ENCODE data around the gene CTNNB1. TPM values are rescaled to one million over a fixed set of nuclear protein-coding genes. Genes with fewer than 3 reads are reported as not detected.

The CTNNB1 gene
- total RNA-seq, 3 donors from 2014 or later (not counting 1 experiment from before 2014, with no cell fraction given) = 213 to 258 (median 230) TPM

DNA sequence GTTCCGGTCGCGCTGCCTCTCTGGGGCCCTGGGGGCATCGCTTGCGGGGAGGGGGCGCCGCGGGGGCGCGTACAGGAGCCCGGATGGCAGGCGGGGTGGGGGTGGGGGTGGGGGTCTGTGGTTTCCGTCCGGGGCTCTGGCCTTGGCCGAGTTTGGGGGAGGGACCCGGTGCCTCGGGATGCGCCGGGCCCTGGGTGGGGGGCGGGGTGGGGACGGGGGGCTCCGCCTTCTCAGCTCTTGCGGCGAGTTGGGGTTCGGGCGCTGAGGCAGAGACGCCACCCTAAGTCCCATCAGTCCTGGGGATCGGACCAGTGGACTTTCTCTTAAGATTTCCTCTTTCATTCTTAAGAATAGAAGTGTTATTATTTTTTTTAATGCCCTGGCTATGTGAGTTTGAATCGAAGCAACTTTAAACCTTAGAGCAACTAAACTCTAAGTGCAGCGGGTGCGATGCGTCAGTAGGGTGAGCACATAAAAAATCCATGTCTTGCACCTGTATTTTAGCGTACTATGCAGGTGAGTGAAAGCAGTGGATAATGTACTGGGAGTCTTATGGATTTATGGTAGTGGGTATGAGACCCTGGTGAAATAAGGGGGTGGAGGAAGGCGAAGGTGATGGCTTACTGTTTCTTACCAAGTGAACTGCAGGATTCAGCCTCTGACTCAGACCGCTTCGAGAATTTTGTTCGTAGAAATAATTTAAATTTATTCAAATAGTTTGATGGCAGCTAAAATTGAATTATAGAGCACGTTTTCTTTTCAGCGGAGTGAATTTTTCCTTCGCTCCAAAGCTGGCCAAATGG lies 762 bp downstream of the CTNNB1 start:
- DNase-seq = peak in 1 of 2 donors; percentile 66
- intact Hi-C loops (cut with micrococcal nuclease) = loop anchor here (1.0 kb wide), 1 partner anchor 83 kb away; no protein-coding TSS in a partner anchor
- under 1% methylated on average over 36 of the region's 40 CpGs for WGBS (ENCODE audit: insufficient coverage)
- ATAC-seq = peak; percentile 20 to 29 (median 21)
- peaks cover 8% of the 10 kb centered on the region for H3K4me1 ChIP-seq (ENCODE audit: control insufficient read depth, insufficient read depth, low read length)
- no peaks in the 10 kb centered on the region for H3K36me3 ChIP-seq (ENCODE audit: control insufficient read depth, insufficient read depth, low read length)
- H3K4me3 ChIP-seq (ENCODE audit: low read length) = peak overlapping the region; percentile 100
- peak overlapping the region; percentile 70 to 87 for H3K27ac Mint-ChIP-seq
- peak overlapping the region; percentile 99 for H3K27ac ChIP-seq (ENCODE audit: low read length)
- no peaks in the 10 kb centered on the region for H3K9me3 ChIP-seq (ENCODE audit: control insufficient read depth, insufficient read depth, low read length)
- no peaks in the 10 kb centered on the region for H3K27me3 ChIP-seq (ENCODE audit: control insufficient read depth, insufficient read depth, low read length)
- TF ChIP-seq, protein P1, sequence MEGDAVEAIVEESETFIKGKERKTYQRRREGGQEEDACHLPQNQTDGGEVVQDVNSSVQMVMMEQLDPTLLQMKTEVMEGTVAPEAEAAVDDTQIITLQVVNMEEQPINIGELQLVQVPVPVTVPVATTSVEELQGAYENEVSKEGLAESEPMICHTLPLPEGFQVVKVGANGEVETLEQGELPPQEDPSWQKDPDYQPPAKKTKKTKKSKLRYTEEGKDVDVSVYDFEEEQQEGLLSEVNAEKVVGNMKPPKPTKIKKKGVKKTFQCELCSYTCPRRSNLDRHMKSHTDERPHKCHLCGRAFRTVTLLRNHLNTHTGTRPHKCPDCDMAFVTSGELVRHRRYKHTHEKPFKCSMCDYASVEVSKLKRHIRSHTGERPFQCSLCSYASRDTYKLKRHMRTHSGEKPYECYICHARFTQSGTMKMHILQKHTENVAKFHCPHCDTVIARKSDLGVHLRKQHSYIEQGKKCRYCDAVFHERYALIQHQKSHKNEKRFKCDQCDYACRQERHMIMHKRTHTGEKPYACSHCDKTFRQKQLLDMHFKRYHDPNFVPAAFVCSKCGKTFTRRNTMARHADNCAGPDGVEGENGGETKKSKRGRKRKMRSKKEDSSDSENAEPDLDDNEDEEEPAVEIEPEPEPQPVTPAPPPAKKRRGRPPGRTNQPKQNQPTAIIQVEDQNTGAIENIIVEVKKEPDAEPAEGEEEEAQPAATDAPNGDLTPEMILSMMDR (IDR thresholded peaks at IDR 0.05) = no peak
- peaks cover 51 to 55% of the 10 kb centered on the region in 2 donors for H3K4me1 Mint-ChIP-seq
- peak overlapping the region; percentile 95 for H3K4me3 Mint-ChIP-seq
- peaks cover 3 to 17% of the 10 kb centered on the region in 2 donors for H3K27me3 Mint-ChIP-seq (ENCODE audit: low read depth in 2 of 2)
- no peaks in the 10 kb centered on the region for H3K9me3 Mint-ChIP-seq
- no peaks in the 10 kb centered on the region for H3K36me3 Mint-ChIP-seq

DNA sequence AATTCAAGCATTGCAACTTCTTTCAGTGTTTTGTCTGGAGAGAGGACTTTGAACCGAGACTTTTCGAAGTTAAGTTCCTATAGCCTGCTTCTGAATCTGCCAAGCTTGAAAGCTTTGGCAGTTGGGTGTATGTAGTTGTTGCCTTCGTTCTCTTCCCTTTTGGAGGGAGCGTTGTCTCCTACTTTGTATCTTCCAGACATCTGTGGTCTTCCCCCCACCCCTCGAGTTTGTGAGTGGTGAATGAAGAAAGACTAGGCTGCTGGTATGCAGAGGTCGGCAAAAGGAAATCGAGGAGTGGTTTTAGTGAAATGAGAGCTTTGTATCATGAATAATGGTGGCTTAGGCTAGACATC lies 1.3 kb downstream of the CTNNB1 start:
- peak overlapping the region; percentile 95 for H3K4me3 Mint-ChIP-seq
- H3K27me3 ChIP-seq (ENCODE audit: control insufficient read depth, insufficient read depth, low read length) = no peaks in the 10 kb centered on the region
- no peaks in the 10 kb centered on the region for H3K9me3 ChIP-seq (ENCODE audit: control insufficient read depth, insufficient read depth, low read length)
- peak overlapping the region; percentile 70 to 87 for H3K27ac Mint-ChIP-seq
- ATAC-seq (no peak), DNase-seq (peak in 1 of 2 donors; percentile 53)
- H3K27ac ChIP-seq (ENCODE audit: low read length) = peak overlapping the region; percentile 51
- H3K36me3 ChIP-seq (ENCODE audit: control insufficient read depth, insufficient read depth, low read length) = no peaks in the 10 kb centered on the region
- H3K27me3 Mint-ChIP-seq (ENCODE audit: low read depth in 2 of 2) = peaks cover 3 to 11% of the 10 kb centered on the region in 2 donors
- H3K36me3 Mint-ChIP-seq = no peaks in the 10 kb centered on the region
- WGBS (ENCODE audit: insufficient coverage) = 0% methylated on average over 5 of the region's 7 CpGs
- no peaks in the 10 kb centered on the region for H3K9me3 Mint-ChIP-seq
- TF ChIP-seq, protein P1 (IDR thresholded peaks at IDR 0.05) = no peak
- H3K4me3 ChIP-seq (ENCODE audit: low read length) = peak overlapping the region; percentile 100
- H3K4me1 ChIP-seq (ENCODE audit: control insufficient read depth, insufficient read depth, low read length) = peaks cover 12% of the 10 kb centered on the region
- H3K4me1 Mint-ChIP-seq = peaks cover 54 to 59% of the 10 kb centered on the region in 2 donors
- intact Hi-C loops (cut with micrococcal nuclease) = no loop called here

DNA sequence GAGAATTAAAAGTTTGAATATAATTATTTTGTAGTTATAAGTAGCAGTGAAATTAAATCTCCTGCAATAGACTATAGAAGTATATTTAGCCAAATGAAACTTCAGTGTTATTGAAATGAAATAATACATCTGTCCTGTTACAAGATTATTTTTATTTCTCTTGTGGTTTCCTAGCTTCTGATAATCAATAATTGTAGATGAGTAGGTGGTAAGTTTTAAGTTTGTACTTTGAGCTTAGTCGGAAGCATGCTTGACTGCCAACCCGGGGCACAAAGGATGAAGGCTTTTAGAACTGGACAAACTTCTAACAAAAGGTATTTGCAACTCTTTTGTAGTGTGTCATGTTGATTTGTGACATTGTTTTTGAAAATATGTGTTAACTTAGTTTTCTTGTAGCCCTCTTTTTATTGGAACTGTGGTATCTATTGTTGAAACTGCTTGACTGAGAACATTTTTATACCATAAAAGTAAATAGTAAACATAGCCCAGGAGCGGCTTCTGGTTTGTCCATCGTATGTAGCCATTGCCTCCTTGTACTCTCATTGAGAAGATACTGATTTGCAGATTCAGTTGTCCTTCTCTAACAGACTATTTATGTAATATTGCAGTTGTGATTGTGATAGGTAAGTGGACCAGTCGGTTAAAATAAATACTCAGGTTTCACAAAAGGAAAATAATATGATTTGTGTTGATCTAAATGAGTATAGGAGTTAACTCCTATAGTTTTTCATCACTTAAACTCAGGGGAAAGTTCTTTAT lies 2.9 kb downstream of the CTNNB1 start:
- 63% methylated on average over 4 of the region's 5 CpGs for WGBS (ENCODE audit: insufficient coverage)
- peak overlapping the region; percentile 70 to 87 for H3K27ac Mint-ChIP-seq
- Histone ChIP-seq H3K4me3 (ENCODE audit: low read length) (no peak overlapping the region), H3K4me1 (ENCODE audit: control insufficient read depth, insufficient read depth, low read length) (peaks cover 12% of the 10 kb centered on the region), H3K9me3 (ENCODE audit: control insufficient read depth, insufficient read depth, low read length) (no peaks in the 10 kb centered on the region), H3K27ac (ENCODE audit: low read length) (no peak overlapping the region), H3K36me3 (ENCODE audit: control insufficient read depth, insufficient read depth, low read length) (no peaks in the 10 kb centered on the region), H3K27me3 (ENCODE audit: control insufficient read depth, insufficient read depth, low read length) (no peaks in the 10 kb centered on the region)
- intact Hi-C loops (cut with micrococcal nuclease) = no loop called here
- H3K36me3 Mint-ChIP-seq = no peaks in the 10 kb centered on the region
- H3K27me3 Mint-ChIP-seq (ENCODE audit: low read depth in 2 of 2) = no peaks in the 10 kb centered on the region
- DNase-seq (no peak), ATAC-seq (no peak)
- H3K4me3 Mint-ChIP-seq = peak overlapping the region; percentile 95
- H3K4me1 Mint-ChIP-seq = peaks cover 70 to 75% of the 10 kb centered on the region in 2 donors
- no peaks in the 10 kb centered on the region for H3K9me3 Mint-ChIP-seq
- TF ChIP-seq, protein P1 (IDR thresholded peaks at IDR 0.05) = no peak
